Fibroblast of lung (primary cell): Measurements from ENCODE around the gene OLFM1.

Source experiments
- EZH2 ChIP-seq: IDR thresholded peaks from 2 replicates; pipeline ENCODE4 v1.5.1; 2012; ENCODE audit warnings: low read length, control low read depth, mild to moderate bottlenecking; ENCODE audit errors: missing control alignments
- TF ChIP-seq, protein P1 (sequence below), 2 donors: IDR thresholded peaks in 1 of 2; conservative IDR thresholded peaks in 1 of 2; 1 replicate in 1 of 2; 2 replicates in 1 of 2; pipeline ENCODE4 v1.5.1; 2011 to 2012; ENCODE audit warnings: low read length in 2 of 2, control low read depth in 1 of 2, inconsistent platforms in 1 of 2, low read depth in 1 of 2, mild to moderate bottlenecking in 1 of 2

DNA sequence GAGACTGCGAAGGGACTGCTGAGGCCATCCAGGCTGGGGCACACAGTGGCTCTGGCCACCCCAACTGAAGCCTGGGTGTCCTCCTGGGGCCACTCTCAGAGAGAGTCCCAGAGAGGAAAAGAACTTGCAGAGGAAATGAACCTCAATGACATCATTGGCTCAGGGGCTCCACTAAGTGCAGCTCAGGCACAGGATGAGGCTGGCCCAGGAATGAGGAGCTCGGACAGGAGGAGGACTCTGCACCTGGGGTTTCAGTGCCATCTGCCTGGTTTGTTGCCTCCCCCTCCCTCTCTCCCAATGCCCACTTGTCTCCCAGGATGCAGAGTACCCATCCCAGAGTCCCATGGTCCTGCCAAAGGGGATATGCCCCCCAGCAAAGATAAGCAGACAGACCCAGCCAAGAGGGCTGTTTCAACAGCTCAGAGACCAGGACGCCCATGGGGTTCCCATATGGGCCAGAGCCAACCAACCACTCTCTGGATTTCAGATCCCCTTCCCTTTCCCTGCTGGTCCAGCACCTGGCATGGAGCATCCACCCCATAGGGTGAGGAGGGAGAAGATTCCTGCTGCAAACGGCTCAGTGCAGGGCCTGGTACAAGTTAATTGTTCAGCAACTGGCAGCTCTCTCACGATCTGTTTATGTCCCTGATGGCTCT is 26.9 kb upstream of the OLFM1 start:
- TF ChIP-seq, protein P1, sequence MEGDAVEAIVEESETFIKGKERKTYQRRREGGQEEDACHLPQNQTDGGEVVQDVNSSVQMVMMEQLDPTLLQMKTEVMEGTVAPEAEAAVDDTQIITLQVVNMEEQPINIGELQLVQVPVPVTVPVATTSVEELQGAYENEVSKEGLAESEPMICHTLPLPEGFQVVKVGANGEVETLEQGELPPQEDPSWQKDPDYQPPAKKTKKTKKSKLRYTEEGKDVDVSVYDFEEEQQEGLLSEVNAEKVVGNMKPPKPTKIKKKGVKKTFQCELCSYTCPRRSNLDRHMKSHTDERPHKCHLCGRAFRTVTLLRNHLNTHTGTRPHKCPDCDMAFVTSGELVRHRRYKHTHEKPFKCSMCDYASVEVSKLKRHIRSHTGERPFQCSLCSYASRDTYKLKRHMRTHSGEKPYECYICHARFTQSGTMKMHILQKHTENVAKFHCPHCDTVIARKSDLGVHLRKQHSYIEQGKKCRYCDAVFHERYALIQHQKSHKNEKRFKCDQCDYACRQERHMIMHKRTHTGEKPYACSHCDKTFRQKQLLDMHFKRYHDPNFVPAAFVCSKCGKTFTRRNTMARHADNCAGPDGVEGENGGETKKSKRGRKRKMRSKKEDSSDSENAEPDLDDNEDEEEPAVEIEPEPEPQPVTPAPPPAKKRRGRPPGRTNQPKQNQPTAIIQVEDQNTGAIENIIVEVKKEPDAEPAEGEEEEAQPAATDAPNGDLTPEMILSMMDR (conservative IDR thresholded peaks at IDR 0.05 in 1 of 2, IDR thresholded peaks at IDR 0.05 in 1 of 2; ENCODE audit: low read depth in 1 of 2, low read length in 2 of 2), result no peak
- no peak for TF ChIP-seq EZH2
